Fibroblast of skin of back (primary cell): ENCODE results near the gene ARHGAP42.

Source experiments
- DNase-seq: peaks from one replicate; pipeline ENCODE4 v3.0.0-alpha.2; 2013

Gene ARHGAP42

DNA sequence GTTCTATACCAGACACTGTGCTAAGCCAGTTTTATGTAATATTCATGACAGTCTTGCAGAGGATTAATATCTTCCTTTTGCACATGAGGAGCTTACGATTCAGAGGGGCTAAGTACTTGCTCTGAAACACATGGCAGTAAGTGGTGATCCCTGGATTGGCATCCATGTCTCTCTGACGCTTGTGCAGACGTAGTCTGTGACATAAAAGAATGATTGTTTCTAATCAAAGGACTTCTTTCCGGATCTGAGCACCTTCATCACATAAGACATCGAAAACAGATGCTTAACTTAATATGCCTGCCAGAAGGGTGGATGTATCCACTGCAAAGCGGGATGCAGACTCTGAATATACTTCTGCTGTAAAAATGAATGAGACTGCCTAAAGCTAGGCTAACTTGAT, 74.8 kb downstream of the ARHGAP42 start:
- DNase-seq: no peak

DNA sequence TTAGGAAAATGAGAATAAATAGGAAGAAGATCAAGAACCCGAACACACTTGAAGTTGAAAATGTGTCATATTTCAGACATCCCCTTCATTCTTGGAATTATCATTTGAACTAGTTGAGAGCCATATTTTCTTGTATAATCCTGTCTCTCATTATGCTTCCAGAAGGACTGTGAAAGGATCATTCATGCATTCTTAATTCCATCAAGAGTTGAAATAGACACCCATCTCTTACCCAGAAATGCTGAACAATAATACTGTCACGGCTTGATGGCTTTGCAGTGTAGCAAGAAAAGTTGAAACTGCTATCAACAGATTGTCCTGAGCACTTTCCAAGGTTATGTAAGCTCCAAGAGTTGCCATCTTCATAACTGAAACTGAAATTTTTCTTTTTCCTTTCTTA, 79.7 kb downstream of the ARHGAP42 start:
- no peak for DNase-seq

DNA sequence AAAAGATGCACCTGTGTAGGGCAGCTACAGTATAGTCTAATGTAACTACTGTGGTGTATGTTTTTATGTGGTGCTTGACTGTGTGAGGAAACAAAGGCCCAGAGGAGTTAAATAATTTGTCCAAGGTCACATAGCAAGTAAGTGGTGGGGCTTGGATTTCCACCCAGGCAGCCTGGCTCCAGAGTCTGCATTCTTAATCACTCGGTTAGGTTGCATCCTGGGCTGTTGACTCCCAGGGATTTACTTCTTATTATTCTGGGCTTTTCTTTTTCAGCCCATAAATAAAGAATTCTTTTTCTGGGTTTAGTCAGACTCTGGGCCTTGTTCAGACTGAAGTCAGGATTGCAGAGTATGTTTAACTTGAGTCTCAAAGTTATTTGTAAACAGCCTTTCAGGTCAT, 82.1 kb downstream of the ARHGAP42 start:
- no peak for DNase-seq

DNA sequence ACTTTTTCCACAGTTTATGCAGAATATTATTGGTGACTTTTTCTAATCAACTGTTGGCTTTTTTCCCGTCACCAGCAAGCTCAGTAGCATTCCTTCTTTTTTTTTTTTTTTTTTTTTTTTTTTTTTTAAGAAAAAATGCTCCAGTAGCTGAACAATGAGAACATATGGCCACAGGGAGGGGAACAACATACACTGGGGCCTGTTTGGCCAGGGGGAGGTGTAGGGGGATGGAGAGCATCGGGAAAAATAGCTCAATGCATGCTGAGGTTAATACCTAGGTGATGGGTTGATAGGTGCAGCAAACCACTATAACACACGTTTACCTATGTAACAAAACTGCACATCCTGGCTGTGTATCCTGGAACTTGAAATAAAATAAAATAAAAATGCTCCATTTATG, 82.5 kb downstream of the ARHGAP42 start:
- DNase-seq: peak; percentile 6

DNA sequence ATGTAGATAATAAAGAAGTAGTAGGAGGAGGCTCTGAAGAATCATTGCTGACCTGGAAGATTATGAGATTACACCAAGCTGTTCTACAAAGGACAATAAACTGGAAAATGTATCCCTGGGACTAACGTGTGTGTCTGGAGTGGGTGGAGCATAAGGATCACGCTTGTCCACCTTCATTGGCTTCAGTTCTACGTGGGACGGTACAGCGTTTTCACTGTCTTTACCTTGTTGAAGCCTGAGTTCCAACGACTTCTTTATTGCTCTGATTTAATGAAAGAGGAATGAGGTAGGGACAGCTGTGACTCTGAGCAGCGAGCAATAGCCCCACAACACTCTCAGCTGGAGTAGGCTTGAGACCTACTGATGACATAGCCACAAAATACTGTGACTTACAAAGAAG, 87.0 kb downstream of the ARHGAP42 start:
- DNase-seq: no peak

- DNase-seq: no peak
These were observed 87.8 kb downstream of the ARHGAP42 start for GRCh38 chr11:100774859-100775258.

- DNase-seq: peak; percentile 33
These were observed 89.3 kb downstream of the ARHGAP42 start for GRCh38 chr11:100776212-100776896.

- DNase-seq: no peak
These were observed 90.0 kb downstream of the ARHGAP42 start for GRCh38 chr11:100777103-100777502.

- no peak for DNase-seq
These were observed 90.6 kb downstream of the ARHGAP42 start for GRCh38 chr11:100777736-100778135.

GRCh38 chr11:100778166-100778785, 91.2 kb downstream of the ARHGAP42 start:
- DNase-seq: no peak

- no peak for DNase-seq
These were observed 93.4 kb downstream of the ARHGAP42 start for GRCh38 chr11:100780470-100780869.

DNA sequence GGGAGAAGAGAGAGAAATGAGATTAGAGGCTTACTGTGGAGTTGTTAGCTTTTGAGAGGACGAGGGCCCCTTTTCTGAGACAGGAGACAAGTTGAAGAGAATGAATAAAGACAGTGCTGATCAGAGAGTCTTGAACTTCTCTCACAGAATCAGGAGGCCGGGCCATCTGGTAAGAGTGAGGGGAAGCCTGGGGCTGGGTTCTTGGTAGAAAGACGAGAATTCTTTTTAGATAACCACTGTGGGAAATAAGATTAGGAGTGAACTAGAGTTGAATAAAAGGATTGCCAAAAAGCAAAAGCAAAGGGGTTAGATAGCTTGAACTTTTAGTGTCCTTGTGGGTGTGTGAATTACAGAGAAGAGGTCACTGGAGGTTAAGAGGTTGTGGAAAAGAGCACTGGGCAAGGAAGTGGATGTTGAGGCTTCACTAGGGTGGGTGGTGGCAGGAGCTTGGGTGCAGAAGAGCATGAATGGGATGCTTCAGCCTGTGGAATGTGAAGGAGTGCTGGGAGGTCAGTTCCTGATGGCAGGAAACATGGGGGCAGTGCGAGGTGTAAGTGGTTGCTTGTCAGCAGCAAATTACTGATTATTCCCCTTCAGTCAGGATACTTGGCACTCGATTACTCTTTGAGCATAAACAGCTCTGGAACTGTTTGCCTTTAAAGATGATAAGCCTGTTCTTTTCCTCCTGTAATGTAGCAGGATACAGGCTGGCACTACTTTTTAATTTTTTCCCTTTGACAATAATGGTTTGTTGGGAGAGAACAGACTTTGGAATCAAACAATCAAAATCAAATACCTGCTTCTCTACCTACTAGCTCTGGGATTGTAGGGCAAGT, 98.3 kb downstream of the ARHGAP42 start:
- DNase-seq: no peak

DNA sequence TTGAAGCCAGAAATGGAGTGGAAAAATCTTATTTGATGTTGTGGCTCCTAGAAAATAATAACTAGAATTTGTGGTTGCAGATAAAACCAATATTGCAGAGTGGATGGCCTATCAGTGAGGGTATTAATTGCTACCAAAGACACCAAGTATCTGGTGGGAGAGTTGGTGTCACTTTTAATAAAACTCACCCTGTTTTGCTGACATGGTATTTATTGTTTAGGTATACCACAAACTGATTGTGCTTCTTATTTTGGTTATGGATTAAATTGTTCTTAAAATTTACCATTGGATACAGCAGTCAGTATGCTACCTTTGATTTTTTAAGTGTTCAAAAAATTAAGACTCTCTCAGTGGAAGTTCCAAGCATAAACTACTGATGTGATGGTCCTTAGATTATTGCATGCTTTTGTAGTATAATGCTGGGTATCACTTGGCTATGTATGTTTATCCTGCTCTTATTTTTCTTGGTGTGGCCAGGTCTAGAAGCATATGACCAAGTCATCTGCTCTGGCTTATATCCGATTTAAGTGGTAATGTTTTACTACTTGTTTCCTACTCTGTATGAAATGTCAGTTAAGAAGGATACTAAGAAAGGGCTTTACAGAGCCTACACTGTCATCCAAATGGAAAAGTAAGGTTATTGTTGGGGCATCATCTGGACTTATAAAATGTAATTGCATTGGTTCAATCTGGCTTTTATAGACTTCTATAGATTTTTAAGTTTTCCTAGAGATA, 101.6 kb downstream of the ARHGAP42 start:
- DNase-seq: no peak

GRCh38 chr11:100789500-100789899, 102.4 kb downstream of the ARHGAP42 start:
- DNase-seq: no peak

DNA sequence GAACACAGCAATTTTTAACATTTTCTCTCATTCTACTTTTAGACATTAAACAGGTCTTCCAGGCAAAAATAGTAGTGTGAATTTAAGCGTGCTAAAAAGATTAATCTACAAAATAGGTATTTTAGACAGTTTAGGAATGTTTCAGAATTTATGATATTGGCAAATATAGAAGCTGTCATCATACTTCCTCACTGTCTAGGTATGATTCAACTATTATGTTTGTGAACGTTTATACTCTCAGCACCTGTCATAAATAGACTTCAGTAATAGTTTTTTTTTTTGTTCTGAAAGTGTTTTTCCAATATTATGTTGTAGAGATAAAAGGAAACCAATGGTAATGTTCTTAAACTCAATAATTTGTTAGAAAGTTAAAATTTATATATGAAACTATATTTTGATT, 103.0 kb downstream of the ARHGAP42 start:
- DNase-seq: no peak

DNA sequence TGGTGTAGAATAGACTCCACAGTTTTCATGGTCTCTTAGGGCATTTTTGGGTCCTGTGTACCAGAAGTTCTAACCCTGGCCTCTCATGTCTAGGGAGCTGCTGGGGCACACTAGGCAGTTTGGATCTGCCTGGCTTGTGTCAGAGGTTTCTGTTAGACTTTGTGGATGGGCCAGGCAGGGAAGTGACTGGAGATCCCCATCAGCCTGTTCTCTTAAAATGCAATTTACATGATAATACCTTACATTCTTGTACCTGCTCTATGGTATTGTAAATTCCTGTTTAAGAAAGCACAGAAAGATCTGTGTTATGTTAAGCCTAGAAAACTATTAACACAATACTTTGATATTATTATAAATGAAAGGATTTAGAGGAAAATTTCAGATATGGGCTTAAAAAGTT, 104.0 kb downstream of the ARHGAP42 start:
- DNase-seq: no peak

DNA sequence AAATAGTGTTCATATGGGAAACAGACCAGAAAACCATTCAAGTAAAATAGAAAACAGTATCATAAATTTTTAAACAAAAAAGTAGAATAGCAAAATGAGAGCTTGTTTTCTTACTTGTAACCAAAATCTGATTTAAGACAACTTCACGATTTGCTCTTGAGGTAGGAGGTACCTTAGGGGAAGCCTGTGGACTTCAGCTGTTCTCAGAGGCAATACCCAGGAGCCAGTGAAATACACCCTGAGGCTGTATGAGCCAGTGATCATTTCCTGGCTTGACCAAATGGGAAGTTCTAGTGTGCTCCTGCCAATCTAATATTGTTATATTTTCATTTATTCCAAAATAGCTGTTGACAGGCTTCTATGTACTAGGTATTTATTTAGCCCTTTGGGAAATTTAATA, 104.8 kb downstream of the ARHGAP42 start:
- peak; percentile 9 for DNase-seq

GRCh38 chr11:100793525-100793924, 106.4 kb downstream of the ARHGAP42 start:
- no peak for DNase-seq

DNA sequence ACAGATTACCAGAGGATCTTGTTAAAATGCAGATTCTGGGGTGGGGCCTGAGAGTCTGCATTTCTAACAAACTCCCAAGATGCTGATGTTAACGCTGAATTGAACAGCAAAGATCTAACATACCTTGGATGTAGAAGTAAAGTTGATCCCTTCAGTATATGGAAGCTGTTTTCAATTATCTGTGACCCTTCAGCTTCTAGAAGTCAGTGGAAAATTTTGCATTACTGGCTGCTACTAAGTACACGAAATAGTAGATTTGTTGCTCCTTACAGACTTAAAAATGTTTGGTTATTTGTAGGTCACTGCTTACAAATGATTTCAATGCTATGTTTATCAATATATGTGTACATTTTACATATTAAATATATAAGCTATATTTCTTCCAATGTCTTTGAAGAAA, 107.4 kb downstream of the ARHGAP42 start:
- DNase-seq: no peak

DNA sequence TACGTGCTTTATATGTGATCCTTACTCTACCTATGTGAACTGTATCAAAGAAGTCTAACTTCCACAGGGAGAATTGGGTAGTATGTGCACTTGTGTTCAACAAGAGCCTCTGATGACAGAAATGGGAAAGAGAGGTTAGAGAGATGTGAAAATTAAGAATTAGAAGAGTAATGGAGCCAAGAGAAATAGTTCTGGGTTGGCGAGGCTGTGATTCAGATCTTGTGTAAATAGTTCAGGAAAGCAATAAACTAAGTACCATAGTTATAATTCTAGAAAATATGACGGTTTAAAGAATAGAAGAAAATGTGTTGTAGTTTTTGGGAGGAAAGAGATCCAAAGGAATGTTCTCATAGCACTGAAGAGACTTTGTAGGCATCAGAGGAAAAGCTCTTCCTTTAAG, 112.4 kb downstream of the ARHGAP42 start:
- no peak for DNase-seq

GRCh38 chr11:100800202-100800601, 113.1 kb downstream of the ARHGAP42 start:
- DNase-seq: no peak

GRCh38 chr11:100801225-100801999, 114.3 kb downstream of the ARHGAP42 start:
- no peak for DNase-seq
